ENCODE measurements around the gene NTSR2.

DNA sequence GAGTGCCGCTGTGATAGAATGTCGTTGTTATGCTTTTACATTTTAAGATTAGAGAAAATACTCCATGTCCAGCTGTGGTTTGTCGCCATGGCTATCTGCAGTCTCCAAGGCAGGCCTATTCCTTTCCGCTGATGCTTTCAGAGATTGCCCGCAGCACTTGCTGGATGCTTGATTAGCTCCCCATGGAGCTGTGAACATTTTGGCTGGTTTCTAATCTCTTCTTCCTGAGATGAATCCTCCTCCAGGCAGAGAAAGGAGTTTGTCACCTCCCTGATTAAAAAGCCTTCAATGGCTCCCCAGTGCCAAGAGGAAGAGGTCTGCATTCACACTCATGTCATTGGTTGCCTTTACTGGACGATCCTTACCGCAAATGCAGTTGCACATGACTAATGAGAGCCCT is 43.8 kb upstream of the NTSR2 start:
- TF ChIP-seq CTCF (IDR thresholded peaks at IDR 0.05) (no peak), POLR2A (IDR thresholded peaks at IDR 0.05) (no peak)
